Subcutaneous adipose tissue (tissue), 4 donors: ENCODE measurements around the gene POLR3C. TPM values are rescaled to one million over a fixed set of nuclear protein-coding genes. Genes with fewer than 3 reads are reported as not detected.

ENCODE experiments used
- CTCF ChIP-seq: fragments of 450-650 bp; IDR thresholded peaks from one replicate; pipeline ENCODE4 v1.5.1; 2016; ENCODE audit warnings: low read depth, mild to moderate bottlenecking, control low read depth, antibody characterized with exemption, moderate library complexity
- total RNA-seq, 4 donors: library from RNA; depleted of rRNA; stranded (reverse); fragments of >200 nt; gene quantifications; one replicate each; pipeline ENCODE4 v1.1.0, GENCODE V29; 2016

The POLR3C gene
- total RNA-seq, 4 donors from 2014 or later: 30.5 to 39.0 (median 37.1) TPM

DNA sequence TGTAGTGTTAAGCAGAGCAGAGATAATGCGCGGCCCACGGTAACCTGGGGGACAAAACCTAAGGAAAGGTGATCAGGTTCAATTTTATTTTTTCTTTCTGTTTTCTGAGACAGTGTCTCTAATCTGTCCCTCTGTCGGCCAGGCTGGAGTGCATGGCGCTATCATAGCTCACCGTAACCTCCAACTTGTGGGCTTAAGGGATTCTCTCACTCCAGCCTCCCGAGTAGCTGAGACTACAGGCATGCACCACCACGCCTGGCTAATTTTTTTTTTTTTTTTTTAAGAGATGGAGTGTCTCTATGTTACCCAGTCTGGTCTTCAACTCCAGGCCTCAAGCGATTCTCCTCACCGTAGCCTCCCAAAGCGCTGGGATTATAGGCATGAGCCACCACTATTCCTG, 62.4 kb downstream of the POLR3C start:
- TF ChIP-seq CTCF: no peak

GRCh38 chr1:145886816-145887215, 62.8 kb downstream of the POLR3C start:
- TF ChIP-seq CTCF: no peak

DNA sequence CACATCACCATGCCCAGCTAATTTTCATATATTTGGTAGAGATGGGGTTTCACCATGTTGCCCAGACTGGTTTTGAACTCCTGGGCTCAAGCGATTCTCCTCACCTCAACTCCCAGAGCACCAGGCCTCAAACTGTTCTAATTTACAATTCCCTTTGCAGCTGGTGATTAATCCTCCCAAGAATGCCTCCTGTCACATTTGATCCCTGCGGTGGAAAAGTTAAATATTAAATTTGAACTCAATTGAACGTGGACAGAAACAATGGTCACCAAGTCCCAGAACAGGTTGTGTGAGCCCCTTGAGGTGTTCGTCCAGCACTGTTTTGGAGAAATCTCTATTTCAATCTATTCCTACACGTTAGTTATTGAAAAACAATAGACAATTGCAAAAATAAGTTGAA, 63.6 kb downstream of the POLR3C start:
- no peak for TF ChIP-seq CTCF

DNA sequence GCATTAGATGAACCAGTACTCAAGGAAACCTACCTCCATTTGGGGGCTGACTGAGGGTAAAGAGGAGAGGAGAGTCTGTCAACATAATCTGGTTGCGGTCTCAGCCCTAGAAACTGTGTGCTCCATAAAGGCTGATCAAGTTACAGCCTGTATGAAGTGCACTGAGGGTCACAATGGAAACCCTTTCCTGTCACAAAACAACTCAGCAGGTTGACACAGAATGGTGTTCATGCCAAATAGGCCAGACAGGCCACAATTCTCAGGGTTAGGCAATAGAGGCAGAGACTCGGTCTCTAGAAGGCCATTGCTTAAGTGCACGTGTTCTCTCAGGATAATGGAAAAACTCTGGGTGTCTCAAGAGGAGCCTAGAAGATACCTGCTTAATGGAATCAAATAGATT, 65.7 kb downstream of the POLR3C start:
- no peak for TF ChIP-seq CTCF

DNA sequence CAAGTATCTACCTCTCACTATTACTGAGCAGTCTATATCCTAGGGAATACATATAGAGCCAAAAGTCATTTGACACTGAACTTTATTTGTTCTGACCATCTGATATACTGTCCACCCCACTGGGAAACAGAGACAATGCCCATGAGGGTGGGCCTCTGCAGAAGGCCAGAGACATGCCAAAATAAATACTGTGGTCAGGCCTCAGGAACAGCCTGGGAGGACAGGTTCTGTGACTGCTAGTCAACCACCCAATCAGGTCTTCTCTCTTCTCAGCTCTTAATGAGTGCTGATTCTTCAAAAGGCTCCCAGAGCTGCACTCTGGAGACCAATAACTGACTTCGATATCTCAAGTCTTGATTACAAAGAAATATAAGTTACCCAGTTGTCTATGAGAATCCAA, 67.1 kb downstream of the POLR3C start:
- no peak for TF ChIP-seq CTCF

- TF ChIP-seq CTCF: no peak
Observed at GRCh38 chr1:145891587-145892485, 67.8 kb downstream of the POLR3C start.

DNA sequence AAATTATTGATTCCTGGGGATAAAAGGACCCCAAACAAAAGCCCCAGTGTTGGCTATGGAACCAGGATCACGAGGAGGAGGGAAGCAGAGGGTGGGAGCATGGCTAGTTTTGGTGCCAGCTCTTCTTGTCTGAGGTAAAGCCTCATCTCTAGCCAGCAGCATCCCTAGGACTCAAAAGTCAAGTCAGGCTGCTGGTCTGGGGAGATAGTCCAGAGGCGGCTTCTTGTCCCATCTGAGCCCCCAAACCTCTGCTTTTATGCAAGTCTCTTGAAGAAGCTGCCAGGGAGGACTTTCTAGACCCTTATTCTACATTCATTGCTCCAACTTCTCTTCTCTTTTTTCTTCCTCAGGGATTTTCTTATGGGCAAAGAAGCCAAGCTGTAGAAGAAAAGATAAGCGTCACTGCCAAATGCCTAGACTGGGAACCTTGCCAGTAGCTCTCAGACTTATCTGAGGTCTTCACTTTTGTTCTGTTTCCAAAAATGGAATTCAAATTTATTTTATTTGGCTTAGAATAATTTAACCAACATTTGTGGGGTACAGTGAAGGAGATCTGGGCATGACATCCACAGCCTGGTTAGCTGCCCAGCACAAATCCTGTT, 68.6 kb downstream of the POLR3C start:
- no peak for TF ChIP-seq CTCF
